Loucy (cell line): Measurements from ENCODE around the gene C6orf52.

Experiments used
- H2AFZ ChIP-seq: fragments of 200-600 bp; sonication (generic); 2 replicates; pipeline ENCODE4 v1.6.0; 2016; ENCODE audit warnings: antibody characterized with exemption, mild to moderate bottlenecking, low read length, moderate library complexity
- H3F3A ChIP-seq: fragments of 200-600 bp; 2 replicates; pipeline ENCODE4 v1.6.0; 2016; ENCODE audit warnings: antibody characterized with exemption, low read depth, mild to moderate bottlenecking
- H3K27me3 ChIP-seq: fragments of 200-600 bp; sonication (generic); 2 replicates; pipeline ENCODE4 v1.6.1; 2014; ENCODE audit warnings: low read length, mild to moderate bottlenecking; ENCODE audit not compliant: insufficient read depth, poor library complexity, severe bottlenecking
- H3K36me3 ChIP-seq: fragments of 200-600 bp; sonication (generic); 2 replicates; pipeline ENCODE4 v1.6.1; 2016; ENCODE audit warnings: low read length; ENCODE audit not compliant: insufficient read depth
- H3K4me1 ChIP-seq: fragments of 200-600 bp; sonication (generic); 2 replicates; pipeline ENCODE4 v1.5.1; 2014; ENCODE audit warnings: low read length, mild to moderate bottlenecking; ENCODE audit not compliant: insufficient read depth, poor library complexity, severe bottlenecking
- H3K4me2 ChIP-seq: fragments of 200-600 bp; sonication (generic); 2 replicates; pipeline ENCODE4 v1.6.0; 2014; ENCODE audit warnings: antibody characterized with exemption, low read length, low read depth, mild to moderate bottlenecking; ENCODE audit not compliant: poor library complexity, severe bottlenecking
- H3K4me3 ChIP-seq: fragments of 200-600 bp; sonication (generic); 2 replicates; pipeline ENCODE4 v1.5.1; 2014; ENCODE audit warnings: low read length, mild to moderate bottlenecking, mixed read lengths; ENCODE audit not compliant: poor library complexity, severe bottlenecking
- H3K79me2 ChIP-seq: fragments of 200-600 bp; sonication (generic); 2 replicates; pipeline ENCODE4 v1.6.1; 2014; ENCODE audit warnings: low read length; ENCODE audit not compliant: insufficient read depth
- H3K9ac ChIP-seq: fragments of 200-600 bp; sonication (generic); 2 replicates; pipeline ENCODE4 v1.6.0; 2014; ENCODE audit warnings: mild to moderate bottlenecking, low read depth, low read length, moderate library complexity; ENCODE audit not compliant: poor library complexity, severe bottlenecking
- H3K9me2 ChIP-seq: fragments of 200-600 bp; sonication (generic); replicated peaks from 2 replicates; pipeline ENCODE4 v1.6.1; 2016; ENCODE audit warnings: low read depth, low read length, mixed read lengths
- H3K9me3 ChIP-seq: fragments of 200-600 bp; sonication (generic); 2 replicates; pipeline ENCODE4 v1.6.1; 2014; ENCODE audit warnings: mild to moderate bottlenecking, antibody characterized with exemption, low read length, low read depth; ENCODE audit not compliant: insufficient read depth
- H4K20me1 ChIP-seq: fragments of 200-600 bp; sonication (generic); 2 replicates; pipeline ENCODE4 v1.6.0; 2014; ENCODE audit warnings: antibody characterized with exemption, low read length, mild to moderate bottlenecking; ENCODE audit not compliant: insufficient read depth, poor library complexity, severe bottlenecking
- EZH2phosphoT487 ChIP-seq: fragments of 200-600 bp; IDR thresholded peaks from 2 replicates; pipeline ENCODE4 v1.6.1; 2018; ENCODE audit warnings: antibody characterized with exemption, mild to moderate bottlenecking, moderate library complexity, borderline replicate concordance
- TF ChIP-seq, protein P1 (sequence below): fragments of 200-600 bp; sonication (generic); conservative IDR thresholded peaks from 2 replicates; pipeline ENCODE4 v1.5.1; 2014; ENCODE audit warnings: mild to moderate bottlenecking, antibody characterized with exemption, low read length

Gene C6orf52

DNA sequence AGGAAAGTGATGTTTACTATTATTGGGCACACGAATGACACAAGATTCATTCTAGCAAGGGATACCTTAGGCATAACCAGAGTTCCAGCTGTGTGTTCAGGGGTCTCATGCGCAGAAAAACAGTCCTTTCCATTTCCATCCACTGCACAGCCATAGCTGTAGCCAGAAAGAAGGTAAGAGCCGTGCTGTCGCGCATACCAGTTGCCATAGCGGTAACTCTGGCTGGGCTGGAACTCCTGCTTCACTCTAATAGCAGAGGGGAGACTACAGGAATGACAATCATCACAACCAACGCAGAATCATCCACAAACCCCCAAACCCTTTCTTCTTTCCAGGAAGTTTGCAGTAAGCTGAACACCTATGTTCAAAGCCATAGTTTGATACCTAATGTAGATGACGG is 7.5 kb downstream of the C6orf52 start:
- Histone ChIP-seq H4K20me1 (no peaks in the 10 kb centered on the region), H3K79me2 (no peaks in the 10 kb centered on the region), H2AFZ (no peak overlapping the region; the same call in 1 of the 2 replicates), H3K9me2 (no peaks in the 10 kb centered on the region), H3K4me3 (no peak overlapping the region), H3K4me2 (no peak overlapping the region), H3F3A (no peaks in the 10 kb centered on the region), H3K9me3 (no peaks in the 10 kb centered on the region), H3K27me3 (no peaks in the 10 kb centered on the region), H3K36me3 (no peaks in the 10 kb centered on the region), H3K9ac (no peak overlapping the region), H3K4me1 (peaks cover 5% of the 10 kb centered on the region)
- TF ChIP-seq, protein P1, sequence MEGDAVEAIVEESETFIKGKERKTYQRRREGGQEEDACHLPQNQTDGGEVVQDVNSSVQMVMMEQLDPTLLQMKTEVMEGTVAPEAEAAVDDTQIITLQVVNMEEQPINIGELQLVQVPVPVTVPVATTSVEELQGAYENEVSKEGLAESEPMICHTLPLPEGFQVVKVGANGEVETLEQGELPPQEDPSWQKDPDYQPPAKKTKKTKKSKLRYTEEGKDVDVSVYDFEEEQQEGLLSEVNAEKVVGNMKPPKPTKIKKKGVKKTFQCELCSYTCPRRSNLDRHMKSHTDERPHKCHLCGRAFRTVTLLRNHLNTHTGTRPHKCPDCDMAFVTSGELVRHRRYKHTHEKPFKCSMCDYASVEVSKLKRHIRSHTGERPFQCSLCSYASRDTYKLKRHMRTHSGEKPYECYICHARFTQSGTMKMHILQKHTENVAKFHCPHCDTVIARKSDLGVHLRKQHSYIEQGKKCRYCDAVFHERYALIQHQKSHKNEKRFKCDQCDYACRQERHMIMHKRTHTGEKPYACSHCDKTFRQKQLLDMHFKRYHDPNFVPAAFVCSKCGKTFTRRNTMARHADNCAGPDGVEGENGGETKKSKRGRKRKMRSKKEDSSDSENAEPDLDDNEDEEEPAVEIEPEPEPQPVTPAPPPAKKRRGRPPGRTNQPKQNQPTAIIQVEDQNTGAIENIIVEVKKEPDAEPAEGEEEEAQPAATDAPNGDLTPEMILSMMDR, result no peak
- TF ChIP-seq EZH2phosphoT487, result no peak

DNA sequence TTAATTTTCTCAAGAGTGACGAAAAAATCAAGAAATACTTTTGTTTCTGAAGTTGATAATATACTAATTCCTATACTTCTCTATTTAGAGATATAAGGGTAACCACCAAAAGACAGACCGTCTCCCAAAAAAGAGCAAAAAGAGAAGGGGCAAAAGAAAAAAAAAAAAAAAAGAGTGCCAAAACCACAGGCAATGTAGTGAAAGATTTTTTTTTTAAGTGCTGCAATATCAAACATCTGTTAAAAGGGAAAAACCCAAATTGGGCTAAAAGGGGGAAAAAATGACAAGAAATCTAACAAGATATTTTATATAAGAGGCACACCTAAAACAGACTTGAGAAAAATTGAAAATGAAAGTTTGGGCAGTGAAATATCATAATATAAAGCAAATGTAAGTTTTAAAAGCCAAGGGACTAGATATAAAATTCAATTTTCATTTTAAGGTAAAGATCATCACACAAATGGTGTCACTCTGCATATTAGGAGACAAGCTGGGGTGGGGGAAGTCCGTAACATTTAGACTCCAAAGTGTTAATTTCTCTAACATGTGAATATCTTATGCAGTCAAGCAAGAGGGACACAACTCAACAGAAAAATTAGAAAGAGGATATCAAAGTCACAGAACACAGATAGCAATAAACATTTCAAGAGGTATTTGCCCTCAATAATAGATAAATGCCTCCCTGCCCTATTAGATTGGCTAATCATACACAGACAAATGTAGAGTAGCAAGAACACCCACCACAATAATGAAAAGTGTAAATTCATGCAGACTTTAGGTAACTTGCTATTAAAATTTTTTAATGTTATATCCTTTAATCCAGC is 9.1 kb downstream of the C6orf52 start:
- Histone ChIP-seq H2AFZ (no peak overlapping the region), H4K20me1 (no peaks in the 10 kb centered on the region), H3K27me3 (no peaks in the 10 kb centered on the region), H3K9me2 (no peaks in the 10 kb centered on the region), H3K4me3 (no peak overlapping the region), H3F3A (no peaks in the 10 kb centered on the region), H3K4me1 (peaks cover 5% of the 10 kb centered on the region), H3K9me3 (peaks cover 2% of the 10 kb centered on the region; the same call in 1 of the 2 replicates), H3K79me2 (no peaks in the 10 kb centered on the region), H3K4me2 (no peak overlapping the region), H3K9ac (no peak overlapping the region), H3K36me3 (no peaks in the 10 kb centered on the region)
- TF ChIP-seq, protein P1, result no peak
- no peak for TF ChIP-seq EZH2phosphoT487

DNA sequence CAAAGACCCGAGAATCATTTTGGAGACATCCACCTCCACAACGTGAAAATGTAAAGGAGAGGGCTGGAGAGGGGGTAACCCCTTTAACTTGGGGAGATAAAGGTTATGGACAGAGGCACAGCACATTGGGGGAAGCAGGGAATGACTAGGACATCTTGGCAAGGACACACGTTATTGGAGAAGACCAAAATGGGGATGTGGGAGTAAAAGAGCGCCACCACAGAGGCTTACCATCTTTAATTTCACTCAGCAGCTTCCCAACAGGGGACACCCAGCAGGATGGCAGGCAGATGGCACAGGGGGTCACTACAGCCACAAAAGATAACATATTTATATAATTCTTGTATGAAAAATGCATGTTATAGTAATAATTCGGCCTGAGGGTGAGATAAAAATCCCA is 9.8 kb downstream of the C6orf52 start:
- Histone ChIP-seq H3K9me3 (peaks cover 2% of the 10 kb centered on the region; the same call in 1 of the 2 replicates), H3K4me1 (peaks cover 5% of the 10 kb centered on the region), H3K4me2 (no peak overlapping the region), H3K36me3 (no peaks in the 10 kb centered on the region), H3F3A (no peaks in the 10 kb centered on the region), H3K4me3 (no peak overlapping the region), H3K79me2 (no peaks in the 10 kb centered on the region), H3K27me3 (no peaks in the 10 kb centered on the region), H3K9ac (no peak overlapping the region), H2AFZ (no peak overlapping the region), H4K20me1 (no peaks in the 10 kb centered on the region), H3K9me2 (no peaks in the 10 kb centered on the region)
- TF ChIP-seq, protein P1, result no peak
- TF ChIP-seq EZH2phosphoT487, result no peak
